ENCODE results near the gene CA5B. TPM values are rescaled to one million over a fixed set of nuclear protein-coding genes. Genes with fewer than 3 reads are reported as not detected.

CA5B gene
- total and polyA plus RNA-seq, 2 donors (not counting 3 experiments of a cell fraction or from before 2014, with no cell fraction given) = 2.3 to 5.6 TPM

DNA sequence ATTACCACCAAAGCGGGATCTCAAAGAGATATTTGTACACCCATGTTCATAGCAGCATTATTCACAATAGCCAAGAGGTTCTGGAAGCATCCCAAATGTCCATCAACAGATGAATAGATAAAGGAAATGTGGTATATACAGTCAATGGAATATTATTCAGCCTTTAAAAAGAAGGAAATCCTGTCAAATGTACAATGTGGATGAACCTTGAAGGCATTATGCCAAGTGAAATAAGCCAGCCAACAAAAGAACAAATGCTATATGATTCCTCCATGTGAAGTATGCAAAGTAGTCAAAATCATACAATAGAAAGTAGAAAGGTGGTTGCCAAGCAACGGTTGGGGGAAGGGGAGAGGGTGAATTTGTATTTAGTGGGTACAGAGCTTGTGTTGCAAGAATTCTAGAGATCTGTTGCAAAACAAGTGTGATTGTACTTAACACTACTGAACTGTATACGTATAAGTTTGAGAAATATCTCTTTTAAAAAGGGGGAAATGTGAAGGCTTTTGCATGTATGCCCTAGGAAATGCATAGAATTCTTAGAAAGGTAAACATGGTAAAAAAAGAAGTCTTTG, 47.2 kb downstream of the CA5B start:
- Histone ChIP-seq H3K4me1 (ENCODE audit: control insufficient read depth, extremely low read depth, insufficient read depth, low read length) (peaks cover 5% of the 10 kb centered on the region), H3K4me2 (ENCODE audit: insufficient read depth, low read length) (no peak overlapping the region), H3K36me3 (ENCODE audit: control insufficient read depth in 2 of 2, extremely low read depth in 1 of 2, insufficient read depth in 2 of 2, low read length in 2 of 2) (no peaks in the 10 kb centered on the region), H3K9me1 (replicated peaks; ENCODE audit: control insufficient read depth, extremely low read depth, insufficient read depth, low read length) (no peaks in the 10 kb centered on the region), H3K9me3 (replicated peaks; ENCODE audit: control insufficient read depth, insufficient read depth, low read length) (no peaks in the 10 kb centered on the region), H3K79me2 (ENCODE audit: control insufficient read depth, insufficient read depth, low read length) (no peaks in the 10 kb centered on the region), H3K4me3 (replicated peaks in 1 of 3; ENCODE audit: insufficient read depth in 1 of 3, low read depth in 1 of 3, low read length in 3 of 3) (no peak overlapping the region), H2AFZ (ENCODE audit: low read depth, low read length) (no peak overlapping the region), H3K9ac (replicated peaks; ENCODE audit: extremely low read depth, insufficient read depth, low read length) (no peak overlapping the region), H4K20me1 (replicated peaks; ENCODE audit: control insufficient read depth, extremely low read depth, insufficient read depth, low read length) (no peaks in the 10 kb centered on the region), H3K27me3 (ENCODE audit: control insufficient read depth in 2 of 2, insufficient read depth in 2 of 2, low read length in 2 of 2) (no peaks in the 10 kb centered on the region), H3K27ac (ENCODE audit: insufficient read depth, low read depth, low read length) (no peak overlapping the region)
- BruUV-seq (replicated peaks) = no TSS peak
- intact Hi-C loops (cut with micrococcal nuclease) = no loop called here
- ChIA-PET CTCF (no interaction called here), POLR2A (no interaction called here)
- peak; percentile 1 for DNase-seq (ENCODE audit: low read depth, low spot score)
- dilution Hi-C loops (cut with MboI; ENCODE audit: extremely low pct_ligation_motif_present, low sequenced_read_pairs) = no loop called here
- FAIRE-seq = no peak
- TF ChIP-seq POLR2AphosphoS5 (IDR thresholded peaks at IDR 0.05; ENCODE audit: insufficient read depth, low read depth, low read length) = no peak

DNA sequence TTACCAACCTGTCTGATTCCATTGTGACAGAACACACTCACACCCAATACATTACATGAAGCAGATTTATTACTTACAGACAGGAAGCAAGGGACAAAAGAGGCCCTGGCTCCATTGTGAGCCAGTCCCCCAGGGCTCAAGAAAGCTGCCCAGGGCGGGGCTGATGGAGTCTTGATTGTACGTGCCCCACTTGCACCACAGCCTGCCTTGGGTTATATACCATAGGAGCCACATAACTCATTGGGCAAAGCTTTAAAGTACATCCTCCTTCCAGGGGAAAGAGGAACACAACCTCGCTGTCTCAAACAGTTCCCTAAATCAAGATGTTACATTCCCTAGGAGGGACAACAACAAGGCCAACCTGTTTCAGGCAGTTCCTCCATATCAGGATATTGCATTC, 48.8 kb downstream of the CA5B start:
- H2AFZ ChIP-seq (ENCODE audit: low read depth, low read length) = no peak overlapping the region
- dilution Hi-C loops (cut with MboI; ENCODE audit: extremely low pct_ligation_motif_present, low sequenced_read_pairs) (no loop called here), intact Hi-C loops (cut with micrococcal nuclease) (no loop called here)
- no peak overlapping the region for H3K4me3 ChIP-seq (replicated peaks in 1 of 3; ENCODE audit: insufficient read depth in 1 of 3, low read depth in 1 of 3, low read length in 3 of 3)
- H3K79me2 ChIP-seq (ENCODE audit: control insufficient read depth, insufficient read depth, low read length) = no peaks in the 10 kb centered on the region
- H3K36me3 ChIP-seq (ENCODE audit: control insufficient read depth in 2 of 2, extremely low read depth in 1 of 2, insufficient read depth in 2 of 2, low read length in 2 of 2) = no peaks in the 10 kb centered on the region
- BruUV-seq (replicated peaks) = no TSS peak
- no peaks in the 10 kb centered on the region for H3K27me3 ChIP-seq (ENCODE audit: control insufficient read depth in 2 of 2, insufficient read depth in 2 of 2, low read length in 2 of 2)
- ChIA-PET CTCF (no interaction called here), POLR2A (no interaction called here)
- no peak overlapping the region for H3K4me2 ChIP-seq (ENCODE audit: insufficient read depth, low read length)
- no peak overlapping the region for H3K9ac ChIP-seq (replicated peaks; ENCODE audit: extremely low read depth, insufficient read depth, low read length)
- H4K20me1 ChIP-seq (replicated peaks; ENCODE audit: control insufficient read depth, extremely low read depth, insufficient read depth, low read length) = no peaks in the 10 kb centered on the region
- no peak for DNase-seq (ENCODE audit: low read depth, low spot score)
- H3K9me3 ChIP-seq (replicated peaks; ENCODE audit: control insufficient read depth, insufficient read depth, low read length) = no peaks in the 10 kb centered on the region
- no peaks in the 10 kb centered on the region for H3K9me1 ChIP-seq (replicated peaks; ENCODE audit: control insufficient read depth, extremely low read depth, insufficient read depth, low read length)
- FAIRE-seq = no peak
- H3K27ac ChIP-seq (ENCODE audit: insufficient read depth, low read depth, low read length) = no peak overlapping the region
- TF ChIP-seq POLR2A (IDR thresholded peaks at IDR 0.05; ENCODE audit: low read depth, low read length) (no peak), FOS (IDR thresholded peaks at IDR 0.05; ENCODE audit: borderline replicate concordance, insufficient read depth, low read length) (no peak), POLR2AphosphoS5 (IDR thresholded peaks at IDR 0.05; ENCODE audit: insufficient read depth, low read depth, low read length) (no peak), JUN (IDR thresholded peaks at IDR 0.05; ENCODE audit: borderline replicate concordance, insufficient read depth, insufficient read length, low read depth) (no peak), MYC (IDR thresholded peaks at IDR 0.05; ENCODE audit: low read depth, low read length) (no peak), GATA2 (IDR thresholded peaks at IDR 0.05; ENCODE audit: insufficient read depth, insufficient read length, low read depth, low read length) (no peak), MAX (IDR thresholded peaks at IDR 0.05; ENCODE audit: insufficient read depth, insufficient read length) (no peak), EZH2 (IDR thresholded peaks at IDR 0.05; ENCODE audit: borderline replicate concordance, low read depth, low read length, severe bottlenecking) (no peak)
- TF ChIP-seq, protein P1, sequence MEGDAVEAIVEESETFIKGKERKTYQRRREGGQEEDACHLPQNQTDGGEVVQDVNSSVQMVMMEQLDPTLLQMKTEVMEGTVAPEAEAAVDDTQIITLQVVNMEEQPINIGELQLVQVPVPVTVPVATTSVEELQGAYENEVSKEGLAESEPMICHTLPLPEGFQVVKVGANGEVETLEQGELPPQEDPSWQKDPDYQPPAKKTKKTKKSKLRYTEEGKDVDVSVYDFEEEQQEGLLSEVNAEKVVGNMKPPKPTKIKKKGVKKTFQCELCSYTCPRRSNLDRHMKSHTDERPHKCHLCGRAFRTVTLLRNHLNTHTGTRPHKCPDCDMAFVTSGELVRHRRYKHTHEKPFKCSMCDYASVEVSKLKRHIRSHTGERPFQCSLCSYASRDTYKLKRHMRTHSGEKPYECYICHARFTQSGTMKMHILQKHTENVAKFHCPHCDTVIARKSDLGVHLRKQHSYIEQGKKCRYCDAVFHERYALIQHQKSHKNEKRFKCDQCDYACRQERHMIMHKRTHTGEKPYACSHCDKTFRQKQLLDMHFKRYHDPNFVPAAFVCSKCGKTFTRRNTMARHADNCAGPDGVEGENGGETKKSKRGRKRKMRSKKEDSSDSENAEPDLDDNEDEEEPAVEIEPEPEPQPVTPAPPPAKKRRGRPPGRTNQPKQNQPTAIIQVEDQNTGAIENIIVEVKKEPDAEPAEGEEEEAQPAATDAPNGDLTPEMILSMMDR (IDR thresholded peaks at IDR 0.05; ENCODE audit: extremely low read depth in 1 of 2, insufficient read depth in 1 of 2, low read depth in 1 of 2, low read length in 2 of 2) = no peak
- peaks cover 5% of the 10 kb centered on the region for H3K4me1 ChIP-seq (ENCODE audit: control insufficient read depth, extremely low read depth, insufficient read depth, low read length)

Measured in endothelial cell of umbilical vein (primary cell).